ENCODE data around the gene POLR3GL. TPM values are rescaled to one million over a fixed set of nuclear protein-coding genes. Genes with fewer than 3 reads are reported as not detected.

The POLR3GL gene
- total RNA-seq, 3 donors from 2014 or later, result 15.7 to 26.8 (median 19.5) TPM

GRCh38 chr1:145942871-145943270, 21.6 kb upstream of the POLR3GL start:
- intact Hi-C loops (cut with DNase I, micrococcal nuclease), result no loop called here
- TF ChIP-seq CTCF (IDR thresholded peaks at IDR 0.05), result no peak
- no peak for DNase-seq
- Histone ChIP-seq H3K9me3 (no peaks in the 10 kb centered on the region), H3K4me1 (ENCODE audit: low read depth) (no peaks in the 10 kb centered on the region), H3K4me3 (no peak overlapping the region), H3K36me3 (ENCODE audit: low read depth) (peaks cover 2% of the 10 kb centered on the region)
- ATAC-seq, result no peak

- Histone ChIP-seq H3K9me3 (no peaks in the 10 kb centered on the region), H3K36me3 (ENCODE audit: low read depth) (peaks cover 2% of the 10 kb centered on the region), H3K4me3 (no peak overlapping the region), H3K4me1 (ENCODE audit: low read depth) (no peaks in the 10 kb centered on the region)
- TF ChIP-seq CTCF (IDR thresholded peaks at IDR 0.05), result no peak
- DNase-seq (peak in 1 of 3 donors; percentile 27), ATAC-seq (peak; percentile 25)
- intact Hi-C loops (cut with DNase I, micrococcal nuclease), result no loop called here
Measured at GRCh38 chr1:145944532-145944931, 20.0 kb upstream of the POLR3GL start.

GRCh38 chr1:145946477-145946986, 18.0 kb upstream of the POLR3GL start:
- Histone ChIP-seq H3K36me3 (ENCODE audit: low read depth) (peaks cover 2% of the 10 kb centered on the region), H3K4me1 (ENCODE audit: low read depth) (no peaks in the 10 kb centered on the region), H3K4me3 (no peak overlapping the region), H3K9me3 (no peaks in the 10 kb centered on the region)
- ATAC-seq (peak; percentile 46), DNase-seq (no peak)
- intact Hi-C loops (cut with DNase I, micrococcal nuclease), result no loop called here
- TF ChIP-seq CTCF (IDR thresholded peaks at IDR 0.05), result no peak

- intact Hi-C loops (cut with DNase I, micrococcal nuclease), result no loop called here
- DNase-seq (no peak), ATAC-seq (no peak)
- H3K9me3 ChIP-seq, result no peaks in the 10 kb centered on the region
- H3K36me3 ChIP-seq (ENCODE audit: low read depth), result peaks cover 2% of the 10 kb centered on the region
- no peaks in the 10 kb centered on the region for H3K4me1 ChIP-seq (ENCODE audit: low read depth)
- TF ChIP-seq CTCF (IDR thresholded peaks at IDR 0.05), result no peak
- no peak overlapping the region for H3K4me3 ChIP-seq
Measured at GRCh38 chr1:145947551-145947950, 16.9 kb upstream of the POLR3GL start.

GRCh38 chr1:145949219-145949618, 15.3 kb upstream of the POLR3GL start:
- Histone ChIP-seq H3K36me3 (ENCODE audit: low read depth) (no peaks in the 10 kb centered on the region), H3K9me3 (no peaks in the 10 kb centered on the region), H3K4me3 (no peak overlapping the region), H3K4me1 (ENCODE audit: low read depth) (no peaks in the 10 kb centered on the region)
- no peak for ATAC-seq
- no peak for DNase-seq
- no peak for TF ChIP-seq CTCF (IDR thresholded peaks at IDR 0.05)
- intact Hi-C loops (cut with DNase I, micrococcal nuclease), result no loop called here

GRCh38 chr1:145951526-145951925, 13.0 kb upstream of the POLR3GL start:
- ATAC-seq, result no peak
- no peak for DNase-seq
- Histone ChIP-seq H3K9me3 (no peaks in the 10 kb centered on the region), H3K4me1 (ENCODE audit: low read depth) (peaks cover 13% of the 10 kb centered on the region), H3K4me3 (no peak overlapping the region), H3K36me3 (ENCODE audit: low read depth) (no peaks in the 10 kb centered on the region)
- intact Hi-C loops (cut with DNase I, micrococcal nuclease), result no loop called here
- no peak for TF ChIP-seq CTCF (IDR thresholded peaks at IDR 0.05)

Data from mucosa of descending colon (tissue), 3 donors.